ENCODE results near the gene DELE1.
A peak's percentile ranks its signal among the peaks of the same experiment; 100 is the strongest.

The DELE1 gene

GRCh38 chr5:141966963-141967333 is 43.3 kb downstream of the DELE1 start:
- no peak overlapping the region; the same call in 1 of the 2 replicates for H3K4me3 ChIP-seq (replicated peaks; ENCODE audit: low read depth, low read length)
- DNase-seq (ENCODE audit: extremely low read depth, insufficient read length) = no peak

GRCh38 chr5:141968914-141969608 is 45.4 kb downstream of the DELE1 start, which contains the start of gene RNF14:
TSS of gene RNF14 (plus strand) at chr5:141969105. CDS start at chr5:141973589, 4,484 bp downstream.
- Histone ChIP-seq H3K36me3 (ENCODE audit: control insufficient read depth, insufficient read depth, low read length) (no peaks in the 10 kb centered on the region; the same call in 1 of the 2 replicates), H3K4me3 (replicated peaks; ENCODE audit: low read depth, low read length) (peak within 1 kb of the TSS; percentile 86), H3K27me3 (replicated peaks; ENCODE audit: control insufficient read depth, insufficient read depth, low read length) (no peaks in the 10 kb centered on the region)
- peak; percentile 97 for DNase-seq (ENCODE audit: extremely low read depth, insufficient read length)
- TF ChIP-seq CTCF (IDR thresholded peaks at IDR 0.05; ENCODE audit: insufficient read depth, low read length, poor library complexity, severe bottlenecking) = peak; percentile 89

More at GRCh38 chr5:141966963-141967333, 43.3 kb downstream of the DELE1 start:
- H3K27me3 ChIP-seq (replicated peaks; ENCODE audit: control insufficient read depth, insufficient read depth, low read length) = no peaks in the 10 kb centered on the region
- H3K36me3 ChIP-seq (ENCODE audit: control insufficient read depth, insufficient read depth, low read length) = no peaks in the 10 kb centered on the region
- TF ChIP-seq CTCF (IDR thresholded peaks at IDR 0.05; ENCODE audit: insufficient read depth, low read length, poor library complexity, severe bottlenecking) = no peak

GRCh38 chr5:141969783-141970771 is 46.4 kb downstream of the DELE1 start:
- no peak for TF ChIP-seq CTCF (IDR thresholded peaks at IDR 0.05; ENCODE audit: insufficient read depth, low read length, poor library complexity, severe bottlenecking)
- peak overlapping the region; percentile 86 for H3K4me3 ChIP-seq (replicated peaks; ENCODE audit: low read depth, low read length)
- no peaks in the 10 kb centered on the region; the same call in 1 of the 2 replicates for H3K36me3 ChIP-seq (ENCODE audit: control insufficient read depth, insufficient read depth, low read length)
- no peaks in the 10 kb centered on the region for H3K27me3 ChIP-seq (replicated peaks; ENCODE audit: control insufficient read depth, insufficient read depth, low read length)
- DNase-seq (ENCODE audit: extremely low read depth, insufficient read length) = peak; percentile 37

- DNase-seq (ENCODE audit: extremely low read depth, insufficient read length) = no peak
- H3K27me3 ChIP-seq (replicated peaks; ENCODE audit: control insufficient read depth, insufficient read depth, low read length) = no peaks in the 10 kb centered on the region
- peaks cover 2% of the 10 kb centered on the region for H3K36me3 ChIP-seq (ENCODE audit: control insufficient read depth, insufficient read depth, low read length)
- no peak overlapping the region for H3K4me3 ChIP-seq (replicated peaks; ENCODE audit: low read depth, low read length)
- no peak for TF ChIP-seq CTCF (IDR thresholded peaks at IDR 0.05; ENCODE audit: insufficient read depth, low read length, poor library complexity, severe bottlenecking)
Observed at GRCh38 chr5:141973871-141974595, 50.4 kb downstream of the DELE1 start.

- DNase-seq (ENCODE audit: extremely low read depth, insufficient read length) = no peak
- Histone ChIP-seq H3K36me3 (ENCODE audit: control insufficient read depth, insufficient read depth, low read length) (peaks cover 6% of the 10 kb centered on the region), H3K4me3 (replicated peaks; ENCODE audit: low read depth, low read length) (no peak overlapping the region), H3K27me3 (replicated peaks; ENCODE audit: control insufficient read depth, insufficient read depth, low read length) (no peaks in the 10 kb centered on the region)
- no peak for TF ChIP-seq CTCF (IDR thresholded peaks at IDR 0.05; ENCODE audit: insufficient read depth, low read length, poor library complexity, severe bottlenecking)
Observed at GRCh38 chr5:141976176-141976575, 52.5 kb downstream of the DELE1 start.

Measured in GM06990 (cell line).